HepG2 (cell line): ENCODE data around the gene SPAG5. TPM values are rescaled to one million over a fixed set of nuclear protein-coding genes. Genes with fewer than 3 reads are reported as not detected.

ENCODE experiments used
- CHD2 ChIP-seq: IDR thresholded peaks from 2 replicates; pipeline ENCODE4 v1.6.1; 2011; ENCODE audit warnings: low read depth, low read length, improper control_type of control experiment
- NFIC ChIP-seq: IDR thresholded peaks from 2 replicates; pipeline ENCODE4 v1.6.1; 2012; ENCODE audit warnings: mild to moderate bottlenecking, low read length, inconsistent platforms
- RAD51 ChIP-seq: fragments of 450-650 bp; IDR thresholded peaks from 2 replicates; pipeline ENCODE4 v1.6.1; 2016; ENCODE audit warnings: borderline replicate concordance
- RXRA ChIP-seq: sonication (generic); formaldehyde crosslinking; IDR thresholded peaks from 2 replicates; pipeline ENCODE4 v1.5.1; 2020; ENCODE audit warnings: missing genetic modification reagents
- ZNF24 ChIP-seq: fragments of 450-650 bp; IDR thresholded peaks from 2 replicates; pipeline ENCODE4 v1.6.1; 2017; ENCODE audit warnings: antibody characterized with exemption, mild to moderate bottlenecking
- ZNF251 ChIP-seq: sonication (generic); formaldehyde crosslinking; IDR thresholded peaks from 2 replicates; pipeline ENCODE4 v1.9.0; 2021; ENCODE audit warnings: mild to moderate bottlenecking, missing genetic modification reagents
- ZNF253 ChIP-seq: sonication (generic); formaldehyde crosslinking; IDR thresholded peaks from 2 replicates; pipeline ENCODE4 v1.8.0; 2022; ENCODE audit warnings: mild to moderate bottlenecking, missing genetic modification reagents, borderline replicate concordance
- ZNF460 ChIP-seq: sonication (generic); formaldehyde crosslinking; IDR thresholded peaks from 2 replicates; pipeline ENCODE4 v1.5.1; 2020; ENCODE audit warnings: missing genetic modification reagents, mild to moderate bottlenecking, borderline replicate concordance
- ZNF761 ChIP-seq: sonication (generic); formaldehyde crosslinking; conservative IDR thresholded peaks from 2 replicates; pipeline ENCODE4 v1.4.0; 2020; ENCODE audit warnings: mild to moderate bottlenecking, missing genetic modification reagents
- polyA plus RNA-seq, 8 experiments: library from polyadenylated mRNA; depleted of rRNA in 3 of 8; stranded (reverse) in 7 of 8; unstranded in 1 of 8; fragments of >200 nt; fragmentation: Illumina TruSeq in 4 of 8; extraction: Trizol in 4 of 8; gene quantifications; 2 replicates each; pipeline versions ENCODE4 v1.2.1 to v1.2.3, GENCODE V29; 2011 to 2016; ENCODE audit warnings: low read depth in 4 of 8, missing spikeins in 1 of 8, mixed read lengths in 1 of 8; ENCODE audit not compliant: insufficient read depth in 1 of 8
- total RNA-seq, 5 experiments: library from RNA; depleted of rRNA; stranded (reverse); fragments of >200 nt; fragmentation: Illumina TruSeq; extraction: Trizol; gene quantifications; 2 replicates each; pipeline ENCODE4 v1.2.3, GENCODE V29; 2016; ENCODE audit warnings: low read depth in 1 of 5
- TF ChIP-seq, protein P1 (sequence below): sonication (generic); formaldehyde crosslinking; IDR thresholded peaks from 2 replicates; pipeline ENCODE4 v1.5.1; 2020; ENCODE audit warnings: mild to moderate bottlenecking, missing genetic modification reagents, borderline replicate concordance
- TF ChIP-seq, protein P2 (sequence below): IDR thresholded peaks from 2 replicates; pipeline ENCODE4 v1.6.1; 2016; ENCODE audit warnings: low read depth
- TF ChIP-seq, protein P3 (sequence below): sonication (generic); formaldehyde crosslinking; IDR thresholded peaks from 2 replicates; pipeline ENCODE4 v1.4.0; 2020; ENCODE audit warnings: missing genetic modification reagents
- TF ChIP-seq, protein P4 (sequence below): sonication (generic); formaldehyde crosslinking; IDR thresholded peaks from 2 replicates; pipeline ENCODE4 v1.5.0; 2020; ENCODE audit warnings: mild to moderate bottlenecking, low read depth, missing genetic modification reagents, borderline replicate concordance
- TF ChIP-seq, protein P5 (sequence below): sonication (generic); formaldehyde crosslinking; conservative IDR thresholded peaks from 2 replicates; pipeline ENCODE4 v1.4.0; 2020; ENCODE audit warnings: missing genetic modification reagents

The SPAG5 gene
- total and polyA plus RNA-seq, 2 of the 13 experiments (the other 11 are each of a cell fraction or from before 2014, with no cell fraction given): 41.4 to 98.0 TPM

DNA sequence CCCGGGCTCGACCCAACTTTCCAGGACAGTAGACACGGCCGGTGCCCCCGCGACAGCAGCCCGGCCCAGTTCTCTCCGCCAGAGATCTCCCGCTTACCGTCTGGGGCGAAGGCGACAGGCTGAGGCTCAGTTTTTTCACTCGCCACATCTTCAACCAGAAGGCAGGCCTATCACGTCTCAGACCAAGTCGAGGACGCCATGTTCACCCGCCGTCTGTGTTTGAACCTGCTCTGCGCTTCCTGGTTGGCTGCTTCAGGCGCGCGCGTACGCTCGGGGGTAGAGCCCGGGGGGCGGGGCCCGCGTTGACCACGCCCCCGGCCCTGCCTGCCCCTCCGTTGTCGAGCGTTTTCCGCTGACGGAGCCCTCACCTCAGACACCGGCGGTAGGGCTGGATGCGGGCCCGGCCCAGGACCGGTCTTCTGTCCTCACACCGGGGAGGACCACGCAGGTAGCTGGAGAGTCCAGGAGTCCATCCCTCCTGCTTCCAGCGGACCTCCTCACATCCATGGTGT, at the start of gene SPAG5 (continued):
- TF ChIP-seq, protein P1, sequence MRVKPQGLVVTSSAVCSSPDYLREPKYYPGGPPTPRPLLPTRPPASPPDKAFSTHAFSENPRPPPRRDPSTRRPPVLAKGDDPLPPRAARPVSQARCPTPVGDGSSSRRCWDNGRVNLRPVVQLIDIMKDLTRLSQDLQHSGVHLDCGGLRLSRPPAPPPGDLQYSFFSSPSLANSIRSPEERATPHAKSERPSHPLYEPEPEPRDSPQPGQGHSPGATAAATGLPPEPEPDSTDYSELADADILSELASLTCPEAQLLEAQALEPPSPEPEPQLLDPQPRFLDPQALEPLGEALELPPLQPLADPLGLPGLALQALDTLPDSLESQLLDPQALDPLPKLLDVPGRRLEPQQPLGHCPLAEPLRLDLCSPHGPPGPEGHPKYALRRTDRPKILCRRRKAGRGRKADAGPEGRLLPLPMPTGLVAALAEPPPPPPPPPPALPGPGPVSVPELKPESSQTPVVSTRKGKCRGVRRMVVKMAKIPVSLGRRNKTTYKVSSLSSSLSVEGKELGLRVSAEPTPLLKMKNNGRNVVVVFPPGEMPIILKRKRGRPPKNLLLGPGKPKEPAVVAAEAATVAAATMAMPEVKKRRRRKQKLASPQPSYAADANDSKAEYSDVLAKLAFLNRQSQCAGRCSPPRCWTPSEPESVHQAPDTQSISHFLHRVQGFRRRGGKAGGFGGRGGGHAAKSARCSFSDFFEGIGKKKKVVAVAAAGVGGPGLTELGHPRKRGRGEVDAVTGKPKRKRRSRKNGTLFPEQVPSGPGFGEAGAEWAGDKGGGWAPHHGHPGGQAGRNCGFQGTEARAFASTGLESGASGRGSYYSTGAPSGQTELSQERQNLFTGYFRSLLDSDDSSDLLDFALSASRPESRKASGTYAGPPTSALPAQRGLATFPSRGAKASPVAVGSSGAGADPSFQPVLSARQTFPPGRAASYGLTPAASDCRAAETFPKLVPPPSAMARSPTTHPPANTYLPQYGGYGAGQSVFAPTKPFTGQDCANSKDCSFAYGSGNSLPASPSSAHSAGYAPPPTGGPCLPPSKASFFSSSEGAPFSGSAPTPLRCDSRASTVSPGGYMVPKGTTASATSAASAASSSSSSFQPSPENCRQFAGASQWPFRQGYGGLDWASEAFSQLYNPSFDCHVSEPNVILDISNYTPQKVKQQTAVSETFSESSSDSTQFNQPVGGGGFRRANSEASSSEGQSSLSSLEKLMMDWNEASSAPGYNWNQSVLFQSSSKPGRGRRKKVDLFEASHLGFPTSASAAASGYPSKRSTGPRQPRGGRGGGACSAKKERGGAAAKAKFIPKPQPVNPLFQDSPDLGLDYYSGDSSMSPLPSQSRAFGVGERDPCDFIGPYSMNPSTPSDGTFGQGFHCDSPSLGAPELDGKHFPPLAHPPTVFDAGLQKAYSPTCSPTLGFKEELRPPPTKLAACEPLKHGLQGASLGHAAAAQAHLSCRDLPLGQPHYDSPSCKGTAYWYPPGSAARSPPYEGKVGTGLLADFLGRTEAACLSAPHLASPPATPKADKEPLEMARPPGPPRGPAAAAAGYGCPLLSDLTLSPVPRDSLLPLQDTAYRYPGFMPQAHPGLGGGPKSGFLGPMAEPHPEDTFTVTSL (CRISPR knock-in tag): 0 out of 2 replicates have a peak, but pooled peaks have one; percentile 10
- TF ChIP-seq RAD51 (no peak), ZNF761 (CRISPR knock-in tag) (peak; percentile 76; the same call in 1 of the 2 replicates), ZNF253 (CRISPR knock-in tag) (no peak), CHD2 (no peak), NFIC (no peak), RXRA (peak; percentile 17; the same call in 1 of the 2 replicates), ZNF460 (CRISPR knock-in tag) (no peak), ZNF251 (CRISPR knock-in tag) (no peak), ZNF24 (no peak)
- TF ChIP-seq, protein P2, sequence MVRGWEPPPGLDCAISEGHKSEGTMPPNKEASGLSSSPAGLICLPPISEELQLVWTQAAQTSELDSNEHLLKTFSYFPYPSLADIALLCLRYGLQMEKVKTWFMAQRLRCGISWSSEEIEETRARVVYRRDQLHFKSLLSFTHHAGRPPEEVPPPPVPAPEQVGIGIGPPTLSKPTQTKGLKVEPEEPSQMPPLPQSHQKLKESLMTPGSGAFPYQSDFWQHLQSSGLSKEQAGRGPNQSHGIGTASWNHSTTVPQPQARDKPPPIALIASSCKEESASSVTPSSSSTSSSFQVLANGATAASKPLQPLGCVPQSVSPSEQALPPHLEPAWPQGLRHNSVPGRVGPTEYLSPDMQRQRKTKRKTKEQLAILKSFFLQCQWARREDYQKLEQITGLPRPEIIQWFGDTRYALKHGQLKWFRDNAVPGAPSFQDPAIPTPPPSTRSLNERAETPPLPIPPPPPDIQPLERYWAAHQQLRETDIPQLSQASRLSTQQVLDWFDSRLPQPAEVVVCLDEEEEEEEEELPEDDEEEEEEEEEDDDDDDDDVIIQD (CRISPR knock-in tag): no peak
- TF ChIP-seq, protein P3, sequence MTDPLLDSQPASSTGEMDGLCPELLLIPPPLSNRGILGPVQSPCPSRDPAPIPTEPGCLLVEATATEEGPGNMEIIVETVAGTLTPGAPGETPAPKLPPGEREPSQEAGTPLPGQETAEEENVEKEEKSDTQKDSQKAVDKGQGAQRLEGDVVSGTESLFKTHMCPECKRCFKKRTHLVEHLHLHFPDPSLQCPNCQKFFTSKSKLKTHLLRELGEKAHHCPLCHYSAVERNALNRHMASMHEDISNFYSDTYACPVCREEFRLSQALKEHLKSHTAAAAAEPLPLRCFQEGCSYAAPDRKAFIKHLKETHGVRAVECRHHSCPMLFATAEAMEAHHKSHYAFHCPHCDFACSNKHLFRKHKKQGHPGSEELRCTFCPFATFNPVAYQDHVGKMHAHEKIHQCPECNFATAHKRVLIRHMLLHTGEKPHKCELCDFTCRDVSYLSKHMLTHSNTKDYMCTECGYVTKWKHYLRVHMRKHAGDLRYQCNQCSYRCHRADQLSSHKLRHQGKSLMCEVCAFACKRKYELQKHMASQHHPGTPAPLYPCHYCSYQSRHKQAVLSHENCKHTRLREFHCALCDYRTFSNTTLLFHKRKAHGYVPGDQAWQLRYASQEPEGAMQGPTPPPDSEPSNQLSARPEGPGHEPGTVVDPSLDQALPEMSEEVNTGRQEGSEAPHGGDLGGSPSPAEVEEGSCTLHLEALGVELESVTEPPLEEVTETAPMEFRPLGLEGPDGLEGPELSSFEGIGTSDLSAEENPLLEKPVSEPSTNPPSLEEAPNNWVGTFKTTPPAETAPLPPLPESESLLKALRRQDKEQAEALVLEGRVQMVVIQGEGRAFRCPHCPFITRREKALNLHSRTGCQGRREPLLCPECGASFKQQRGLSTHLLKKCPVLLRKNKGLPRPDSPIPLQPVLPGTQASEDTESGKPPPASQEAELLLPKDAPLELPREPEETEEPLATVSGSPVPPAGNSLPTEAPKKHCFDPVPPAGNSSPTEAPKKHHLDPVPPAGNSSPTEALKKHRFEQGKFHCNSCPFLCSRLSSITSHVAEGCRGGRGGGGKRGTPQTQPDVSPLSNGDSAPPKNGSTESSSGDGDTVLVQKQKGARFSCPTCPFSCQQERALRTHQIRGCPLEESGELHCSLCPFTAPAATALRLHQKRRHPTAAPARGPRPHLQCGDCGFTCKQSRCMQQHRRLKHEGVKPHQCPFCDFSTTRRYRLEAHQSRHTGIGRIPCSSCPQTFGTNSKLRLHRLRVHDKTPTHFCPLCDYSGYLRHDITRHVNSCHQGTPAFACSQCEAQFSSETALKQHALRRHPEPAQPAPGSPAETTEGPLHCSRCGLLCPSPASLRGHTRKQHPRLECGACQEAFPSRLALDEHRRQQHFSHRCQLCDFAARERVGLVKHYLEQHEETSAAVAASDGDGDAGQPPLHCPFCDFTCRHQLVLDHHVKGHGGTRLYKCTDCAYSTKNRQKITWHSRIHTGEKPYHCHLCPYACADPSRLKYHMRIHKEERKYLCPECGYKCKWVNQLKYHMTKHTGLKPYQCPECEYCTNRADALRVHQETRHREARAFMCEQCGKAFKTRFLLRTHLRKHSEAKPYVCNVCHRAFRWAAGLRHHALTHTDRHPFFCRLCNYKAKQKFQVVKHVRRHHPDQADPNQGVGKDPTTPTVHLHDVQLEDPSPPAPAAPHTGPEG (CRISPR knock-in tag): no peak
- TF ChIP-seq, protein P4, sequence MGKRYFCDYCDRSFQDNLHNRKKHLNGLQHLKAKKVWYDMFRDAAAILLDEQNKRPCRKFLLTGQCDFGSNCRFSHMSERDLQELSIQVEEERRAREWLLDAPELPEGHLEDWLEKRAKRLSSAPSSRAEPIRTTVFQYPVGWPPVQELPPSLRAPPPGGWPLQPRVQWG (CRISPR knock-in tag): no peak
- TF ChIP-seq, protein P5, sequence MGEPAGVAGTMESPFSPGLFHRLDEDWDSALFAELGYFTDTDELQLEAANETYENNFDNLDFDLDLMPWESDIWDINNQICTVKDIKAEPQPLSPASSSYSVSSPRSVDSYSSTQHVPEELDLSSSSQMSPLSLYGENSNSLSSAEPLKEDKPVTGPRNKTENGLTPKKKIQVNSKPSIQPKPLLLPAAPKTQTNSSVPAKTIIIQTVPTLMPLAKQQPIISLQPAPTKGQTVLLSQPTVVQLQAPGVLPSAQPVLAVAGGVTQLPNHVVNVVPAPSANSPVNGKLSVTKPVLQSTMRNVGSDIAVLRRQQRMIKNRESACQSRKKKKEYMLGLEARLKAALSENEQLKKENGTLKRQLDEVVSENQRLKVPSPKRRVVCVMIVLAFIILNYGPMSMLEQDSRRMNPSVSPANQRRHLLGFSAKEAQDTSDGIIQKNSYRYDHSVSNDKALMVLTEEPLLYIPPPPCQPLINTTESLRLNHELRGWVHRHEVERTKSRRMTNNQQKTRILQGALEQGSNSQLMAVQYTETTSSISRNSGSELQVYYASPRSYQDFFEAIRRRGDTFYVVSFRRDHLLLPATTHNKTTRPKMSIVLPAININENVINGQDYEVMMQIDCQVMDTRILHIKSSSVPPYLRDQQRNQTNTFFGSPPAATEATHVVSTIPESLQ (CRISPR knock-in tag): no peak
